Activated CD8-positive, alpha-beta memory T cell treated with anti-CD3 and anti-CD28 coated beads, Interleukin-2, amount 50 U/mL, for 48 hours (primary cell): Measurements from ENCODE around the gene STAT3.
"Not testable (repeated sequence)": the region's sequence is repeated elsewhere in the genome, so short reads cannot be mapped to it uniquely, and the experiment has no call there.

Experiments
- DNase-seq: peaks from one replicate; pipeline ENCODE4 v3.0.0-alpha.2; 2020

Gene STAT3

DNA sequence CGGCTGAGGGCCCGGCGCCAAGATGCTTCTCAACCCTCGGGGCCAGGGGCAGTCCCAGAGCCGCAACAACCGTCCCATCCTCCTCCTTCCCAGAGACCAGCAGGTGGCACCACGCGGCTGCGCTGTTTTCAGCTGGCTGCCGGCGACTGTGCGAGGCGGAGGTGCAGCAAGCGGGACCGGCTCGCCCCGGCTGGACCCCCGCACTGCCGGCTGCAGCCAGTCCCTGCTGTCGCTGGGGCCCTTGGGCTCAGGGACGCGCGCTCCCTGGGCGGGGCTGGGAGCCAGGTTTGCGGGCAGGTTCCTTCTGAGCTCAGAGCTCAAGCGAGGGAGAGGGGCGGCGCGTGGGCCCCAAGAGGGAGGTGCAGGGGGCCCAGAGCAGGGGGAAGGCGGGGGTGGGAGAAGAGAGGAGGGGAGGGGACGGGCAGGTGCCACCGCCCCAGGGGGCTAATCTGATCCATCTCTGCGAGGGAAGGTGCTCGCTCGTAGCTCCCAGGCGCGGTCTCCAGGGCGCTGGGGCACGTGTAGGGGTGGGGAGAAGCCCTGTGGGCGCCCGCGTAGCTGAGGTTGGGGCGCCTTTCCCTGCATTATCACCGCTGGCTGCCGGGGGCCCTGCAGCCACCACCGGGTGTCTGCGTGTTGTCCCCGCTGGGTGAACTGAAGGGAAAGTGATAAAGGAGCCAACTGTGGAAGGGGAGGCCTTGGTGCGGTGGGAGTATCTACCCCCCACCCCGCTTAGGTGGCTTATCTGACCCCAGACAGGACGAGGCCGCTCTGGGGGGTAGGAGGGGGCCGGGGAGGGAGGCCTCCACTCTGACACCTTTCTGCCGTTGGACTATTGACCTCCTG, 75.7 kb downstream of the STAT3 start:
- DNase-seq: peak; percentile 89

DNA sequence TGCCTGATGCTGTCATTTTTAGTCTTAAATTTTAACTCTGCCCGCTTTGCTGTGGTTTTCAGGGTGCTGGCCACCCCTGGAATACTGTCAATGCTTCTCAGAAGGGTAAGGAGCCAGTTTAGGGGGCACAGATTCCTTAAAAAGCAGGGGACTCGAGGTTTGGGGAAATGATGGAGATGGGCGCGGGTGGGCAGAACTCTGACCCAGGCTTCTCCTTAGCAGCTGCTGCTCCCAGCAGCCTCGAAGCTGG, 76.3 kb downstream of the STAT3 start:
- DNase-seq: no peak

DNA sequence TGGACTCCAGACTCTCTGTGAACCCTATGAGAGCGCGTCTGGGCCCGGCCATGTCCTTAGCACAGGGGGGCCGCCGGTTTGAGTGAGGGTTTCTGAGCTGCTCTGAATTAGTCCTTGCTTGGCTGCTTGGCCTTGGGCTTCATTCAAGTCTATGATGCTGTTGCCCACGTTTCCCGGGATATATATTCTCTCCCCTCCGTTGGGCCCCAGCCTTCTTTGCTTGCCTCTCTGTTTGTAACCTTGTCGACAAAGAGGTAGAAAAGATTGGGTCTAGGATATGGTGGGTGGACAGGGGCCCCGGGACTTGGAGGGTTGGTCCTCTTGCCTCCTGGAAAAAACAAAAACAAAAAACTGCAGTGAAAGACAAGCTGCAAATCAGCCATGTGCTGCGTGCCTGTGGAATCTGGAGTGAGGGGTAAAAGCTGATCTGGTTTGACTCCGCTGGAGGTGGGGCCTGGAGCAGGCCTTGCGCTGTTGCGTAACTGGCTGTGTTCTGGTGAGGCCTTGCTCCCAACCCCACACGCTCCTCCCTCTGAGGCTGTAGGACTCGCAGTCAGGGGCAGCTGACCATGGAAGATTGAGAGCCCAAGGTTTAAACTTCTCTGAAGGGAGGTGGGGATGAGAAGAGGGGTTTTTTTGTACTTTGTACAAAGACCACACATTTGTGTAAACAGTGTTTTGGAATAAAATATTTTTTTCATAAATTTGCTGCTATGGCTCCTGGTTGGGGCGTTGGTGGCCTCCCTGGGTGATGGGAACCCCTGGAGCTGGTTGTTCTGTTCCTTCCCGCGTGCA, 76.8 kb downstream of the STAT3 start:
- peak; percentile 72 for DNase-seq

GRCh38 chr17:42310787-42311215, 77.4 kb downstream of the STAT3 start:
- no peak for DNase-seq

DNA sequence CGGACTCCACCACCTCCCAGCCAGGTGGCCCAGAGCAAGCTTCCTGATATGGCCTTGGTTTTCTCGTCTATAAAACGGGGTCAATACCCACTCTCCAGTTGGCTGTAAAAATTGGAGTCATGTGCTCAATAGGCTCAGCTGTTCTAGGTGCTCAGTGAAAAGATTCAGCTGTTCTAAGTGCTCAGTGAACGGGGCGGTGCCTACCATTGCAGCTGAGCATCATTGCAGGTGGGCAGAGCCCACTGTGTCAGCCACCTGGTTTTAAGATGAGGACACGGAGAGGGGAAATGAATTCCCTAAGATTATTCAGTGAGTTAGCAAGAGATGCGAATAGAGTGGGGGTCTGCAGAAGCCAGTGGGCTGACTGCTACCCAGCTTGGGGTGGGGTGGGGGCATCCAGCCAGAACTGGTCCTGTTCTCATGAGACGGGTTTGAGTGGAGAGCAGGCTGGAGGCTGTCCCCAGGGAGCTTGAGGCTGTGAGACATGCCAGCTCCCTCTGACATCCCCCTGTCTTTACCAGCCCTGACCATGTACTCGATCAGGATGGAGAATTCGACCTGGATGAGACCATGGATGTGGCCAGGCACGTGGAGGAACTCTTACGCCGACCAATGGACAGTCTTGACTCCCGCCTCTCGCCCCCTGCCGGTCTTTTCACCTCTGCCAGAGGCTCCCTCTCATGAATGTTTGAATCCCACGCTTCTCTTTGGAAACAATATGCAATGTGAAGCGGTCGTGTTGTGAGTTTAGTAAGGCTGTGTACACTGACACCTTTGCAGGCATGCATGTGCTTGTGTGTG, 78.1 kb downstream of the STAT3 start:
- DNase-seq: no peak

- DNase-seq: no peak
Measured at GRCh38 chr17:42309142-42309541, 79.1 kb downstream of the STAT3 start.

GRCh38 chr17:42308446-42308845, 79.8 kb downstream of the STAT3 start:
- no peak for DNase-seq

DNA sequence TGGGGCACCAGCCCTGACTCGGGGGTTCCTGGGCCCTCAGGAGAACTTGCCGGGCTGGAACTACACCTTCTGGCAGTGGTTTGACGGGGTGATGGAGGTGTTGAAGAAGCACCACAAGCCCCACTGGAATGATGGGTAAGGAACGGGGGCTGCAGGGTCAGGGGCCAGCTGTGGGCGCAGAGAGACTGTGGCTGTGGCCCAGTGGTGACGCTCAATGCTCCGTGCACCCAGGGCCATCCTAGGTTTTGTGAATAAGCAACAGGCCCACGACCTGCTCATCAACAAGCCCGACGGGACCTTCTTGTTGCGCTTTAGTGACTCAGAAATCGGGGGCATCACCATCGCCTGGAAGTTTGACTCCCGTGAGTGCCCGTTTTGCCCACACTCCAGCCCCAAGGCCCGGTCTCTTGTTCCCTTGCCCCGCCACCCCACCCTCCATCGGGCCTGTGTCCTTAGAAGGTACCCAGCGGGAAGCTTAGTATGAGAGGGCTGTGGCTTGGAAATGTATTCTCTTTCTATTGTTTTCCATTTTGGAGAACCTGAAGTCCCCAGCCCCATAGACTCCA, 80.8 kb downstream of the STAT3 start:
- DNase-seq: no peak

- DNase-seq: no peak
Measured at GRCh38 chr17:42306385-42306667, 81.9 kb downstream of the STAT3 start.

GRCh38 chr17:42305543-42306384, 82.5 kb downstream of the STAT3 start:
- DNase-seq: no peak

- not testable (repeated sequence) for DNase-seq
Measured at GRCh38 chr17:42305031-42305330, 83.3 kb downstream of the STAT3 start.

- DNase-seq: no peak
Measured at GRCh38 chr17:42304187-42305030, 83.8 kb downstream of the STAT3 start.

GRCh38 chr17:42303694-42304093, 84.5 kb downstream of the STAT3 start:
- no peak for DNase-seq

DNA sequence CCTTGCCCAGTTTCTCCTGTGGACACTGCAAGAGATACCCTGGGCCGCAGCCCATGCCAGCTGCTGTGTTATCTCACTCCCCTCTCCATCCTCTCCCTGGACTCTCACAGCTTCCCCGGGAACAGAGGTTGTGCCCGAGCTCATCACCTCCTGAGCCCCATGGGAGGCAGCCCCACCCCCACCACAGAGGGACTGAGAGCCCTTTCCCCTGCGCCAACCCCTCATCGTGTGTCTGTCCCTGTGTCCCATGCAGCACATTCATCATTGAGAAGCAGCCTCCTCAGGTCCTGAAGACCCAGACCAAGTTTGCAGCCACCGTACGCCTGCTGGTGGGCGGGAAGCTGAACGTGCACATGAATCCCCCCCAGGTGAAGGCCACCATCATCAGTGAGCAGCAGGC, 87.2 kb downstream of the STAT3 start:
- no peak for DNase-seq

DNA sequence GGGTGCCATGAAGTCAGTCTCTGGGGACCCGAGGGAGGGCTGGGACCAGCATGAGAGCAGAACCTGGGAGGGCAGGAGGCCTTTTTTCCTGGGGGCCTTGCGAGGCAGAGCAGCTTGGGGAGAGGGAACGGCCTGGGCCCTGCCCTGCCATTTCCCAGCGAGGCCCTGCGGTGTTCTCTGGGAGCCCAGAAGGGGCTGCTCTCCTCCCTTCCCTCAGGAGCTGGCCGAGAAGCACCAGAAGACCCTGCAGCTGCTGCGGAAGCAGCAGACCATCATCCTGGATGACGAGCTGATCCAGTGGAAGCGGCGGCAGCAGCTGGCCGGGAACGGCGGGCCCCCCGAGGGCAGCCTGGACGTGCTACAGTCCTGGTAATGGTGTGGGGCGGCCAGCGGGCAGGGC, 88.3 kb downstream of the STAT3 start:
- DNase-seq: not testable (repeated sequence)

GRCh38 chr17:42299361-42299760, 88.9 kb downstream of the STAT3 start:
- not testable (repeated sequence) for DNase-seq

- not testable (repeated sequence) for DNase-seq
Measured at GRCh38 chr17:42297775-42298174, 90.5 kb downstream of the STAT3 start.

DNA sequence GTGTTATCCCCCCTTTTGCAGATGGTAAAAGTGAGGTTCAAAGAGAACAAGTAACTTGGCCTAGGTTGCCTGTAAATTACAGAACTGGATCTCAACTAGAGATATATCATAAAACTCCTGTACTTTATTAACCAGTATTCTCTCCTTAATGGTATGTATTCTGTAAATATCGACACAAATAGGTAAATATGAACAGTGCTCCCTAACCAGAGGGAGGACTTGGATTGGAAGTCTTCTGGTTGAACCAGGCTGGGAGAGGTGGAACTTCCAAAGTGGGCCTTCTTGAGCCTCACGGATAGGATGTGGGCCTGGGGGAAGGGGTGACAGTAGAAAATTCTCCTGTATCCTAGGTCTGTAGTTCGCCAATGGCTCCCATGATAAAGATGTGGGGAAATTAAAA, 92.2 kb downstream of the STAT3 start:
- DNase-seq: no peak

GRCh38 chr17:42294469-42295398, 93.5 kb downstream of the STAT3 start:
- DNase-seq: no peak

DNA sequence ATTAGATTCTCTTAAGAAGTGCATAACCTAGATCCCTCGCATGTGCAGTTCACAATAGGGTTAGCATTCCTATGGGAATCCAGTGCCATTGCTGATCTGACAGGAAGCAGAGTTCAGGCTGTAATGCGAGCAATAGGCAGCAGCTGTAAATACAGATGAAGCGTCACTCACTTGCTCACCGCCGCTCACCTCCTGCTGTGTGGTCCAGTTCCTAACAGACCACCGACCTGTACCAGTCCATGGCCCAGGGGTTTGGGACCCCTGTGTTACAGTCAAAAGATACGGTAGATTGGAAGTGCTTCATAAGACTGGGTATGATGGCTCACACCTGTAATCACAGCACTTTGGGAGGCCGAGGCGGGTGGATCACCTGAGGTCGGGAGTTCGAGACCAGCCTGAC, 97.1 kb downstream of the STAT3 start:
- DNase-seq: no peak

GRCh38 chr17:42290577-42290976, 97.7 kb downstream of the STAT3 start:
- DNase-seq: no peak
